IMR-90 (cell line): ENCODE data around the gene DDX4. TPM values are rescaled to one million over a fixed set of nuclear protein-coding genes. Genes with fewer than 3 reads are reported as not detected.

Experiments
- ATAC-seq: fragments of 200-7000 bp; cut with Tn5 transposase; 2 replicates; pipeline ENCODE4 v1.9.1; 2020; ENCODE audit warnings: low read depth, mild to moderate bottlenecking, moderate library complexity
- BruUV-seq: library from RNA; stranded (reverse); fragments of 400-500 nt; replicated peaks from 2 replicates; lab custom pipeline; 2021; lab: Mats Ljungman, UMichigan
- CTCF ChIA-PET: fragments of 300-600 bp; formaldehyde crosslinking; extraction: SDS; loops from one replicate; lab custom pipeline; 2021; ENCODE audit warnings: antibody characterized with exemption; lab: Yijun Ruan, JAX
- POLR2A ChIA-PET: fragments of 300-600 bp; sonication (Branson Sonifier 250); formaldehyde crosslinking; loops from one replicate; lab custom pipeline; 2022; ENCODE audit warnings: antibody characterized with exemption; ENCODE audit not compliant: unreplicated experiment; lab: Charles Lee
- DNase-seq: peaks from one replicate; pipeline ENCODE4 v3.0.0; 2013
- H2AFZ ChIP-seq: replicated peaks from 2 replicates; pipeline ENCODE3; 2013; ENCODE audit warnings: low read length, mild to moderate bottlenecking; ENCODE audit not compliant: poor library complexity
- H2AK5ac ChIP-seq: 2 replicates; pipeline ENCODE4 v1.6.1; 2013; ENCODE audit warnings: low read depth, low read length, inconsistent platforms
- H2AK9ac ChIP-seq: replicated peaks from 2 replicates; pipeline ENCODE3; 2013; ENCODE audit warnings: mild to moderate bottlenecking, low read depth, low read length, moderate library complexity; ENCODE audit not compliant: poor library complexity
- H2BK120ac ChIP-seq: 2 replicates; pipeline ENCODE4 v1.6.1; 2013; ENCODE audit warnings: low read depth, low read length, inconsistent platforms
- H2BK15ac ChIP-seq: 3 replicates; pipeline ENCODE4 v1.6.1; 2013; ENCODE audit warnings: low read depth, low read length, inconsistent platforms
- H2BK20ac ChIP-seq: 2 replicates; pipeline ENCODE4 v1.6.1; 2013; ENCODE audit warnings: low read depth, mild to moderate bottlenecking, inconsistent platforms, low read length, moderate library complexity
- H2BK5ac ChIP-seq: 2 replicates; pipeline ENCODE4 v1.6.1; 2013; ENCODE audit warnings: mild to moderate bottlenecking, low read depth, low read length, inconsistent platforms; ENCODE audit not compliant: poor library complexity, severe bottlenecking
- H3K14ac ChIP-seq: replicated peaks from 2 replicates; pipeline ENCODE4 v1.6.1; 2013; ENCODE audit warnings: low read depth, low read length, inconsistent platforms
- H3K18ac ChIP-seq: 2 replicates; pipeline ENCODE4 v1.6.1; 2013; ENCODE audit warnings: low read depth, low read length, control low read depth
- H3K23ac ChIP-seq: 2 replicates; pipeline ENCODE4 v1.6.1; 2013; ENCODE audit warnings: low read depth, low read length, inconsistent platforms
- H3K27ac ChIP-seq: 2 replicates; pipeline ENCODE4 v1.5.1; 2013; ENCODE audit warnings: mild to moderate bottlenecking, control low read depth, low read length; ENCODE audit not compliant: insufficient read depth
- H3K27me3 ChIP-seq: 2 replicates; pipeline ENCODE4 v1.6.1; 2013; ENCODE audit warnings: low read length; ENCODE audit not compliant: control insufficient read depth, insufficient read depth
- H3K36me3 ChIP-seq: 2 replicates; pipeline ENCODE4 v1.6.1; 2013; ENCODE audit warnings: low read length, mixed read lengths; ENCODE audit not compliant: control insufficient read depth, insufficient read depth
- H3K4ac ChIP-seq: 2 replicates; pipeline ENCODE4 v1.6.1; 2013; ENCODE audit warnings: low read depth, low read length, inconsistent platforms
- H3K4me1 ChIP-seq: 2 replicates; pipeline ENCODE4 v1.6.1; 2013; ENCODE audit warnings: low read length, mixed read lengths; ENCODE audit not compliant: control insufficient read depth, insufficient read depth
- H3K4me2 ChIP-seq: 2 replicates; pipeline ENCODE4 v1.6.1; 2013; ENCODE audit warnings: low read depth, mild to moderate bottlenecking, control low read depth, low read length, moderate library complexity
- H3K4me3 ChIP-seq: 2 replicates; pipeline ENCODE4 v1.5.1; 2013; ENCODE audit warnings: low read depth, mild to moderate bottlenecking, control low read depth, low read length, moderate library complexity; ENCODE audit not compliant: insufficient read depth
- H3K56ac ChIP-seq: 2 replicates; pipeline ENCODE4 v1.6.1; 2013; ENCODE audit warnings: low read length, inconsistent platforms; ENCODE audit not compliant: insufficient read depth; ENCODE audit errors: extremely low read depth
- H3K79me1 ChIP-seq, 2 experiments: 2 replicates each; pipeline ENCODE4 v1.6.1; 2013; ENCODE audit warnings: low read length in 2 of 2, inconsistent platforms in 1 of 2, low read depth in 1 of 2
- H3K9ac ChIP-seq: 2 replicates; pipeline ENCODE4 v1.6.1; 2013; ENCODE audit warnings: low read depth, low read length, control low read depth
- H3K9me1 ChIP-seq: 2 replicates; pipeline ENCODE4 v1.6.1; 2013; ENCODE audit warnings: low read length, inconsistent platforms; ENCODE audit not compliant: insufficient read depth
- H3K9me3 ChIP-seq: 2 replicates; pipeline ENCODE4 v1.6.1; 2013; ENCODE audit warnings: low read length; ENCODE audit not compliant: control insufficient read depth, insufficient read depth
- H4K20me1 ChIP-seq: 2 replicates; pipeline ENCODE4 v1.6.1; 2013; ENCODE audit warnings: low read length, inconsistent platforms; ENCODE audit not compliant: insufficient read depth
- H4K5ac ChIP-seq: 2 replicates; pipeline ENCODE4 v1.6.1; 2013; ENCODE audit warnings: mild to moderate bottlenecking, low read depth, low read length, control low read depth
- H4K8ac ChIP-seq, 2 experiments: 2 replicates each; pipeline ENCODE4 v1.6.1; 2013; ENCODE audit warnings: low read depth in 2 of 2, low read length in 2 of 2, control low read depth in 1 of 2, inconsistent platforms in 1 of 2
- H4K91ac ChIP-seq: 2 replicates; pipeline ENCODE4 v1.6.1; 2013; ENCODE audit warnings: low read depth, low read length, inconsistent platforms; ENCODE audit not compliant: insufficient read depth
- BHLHE40 ChIP-seq: fragments of 150-350 bp; IDR thresholded peaks from 2 replicates; pipeline ENCODE4 v1.6.1; 2016; ENCODE audit warnings: mild to moderate bottlenecking, low read depth, low read length
- CEBPB ChIP-seq: IDR thresholded peaks from 2 replicates; pipeline ENCODE4 v1.6.1; 2012; ENCODE audit warnings: low read depth, low read length, improper control_type of control experiment
- CHD1 ChIP-seq: IDR thresholded peaks from 2 replicates; pipeline ENCODE4 v1.6.1; 2012; ENCODE audit warnings: low read depth, low read length, improper control_type of control experiment
- FOS ChIP-seq: fragments of 150-350 bp; IDR thresholded peaks from 2 replicates; pipeline ENCODE4 v1.6.1; 2016; ENCODE audit warnings: low read depth, low read length
- MAFK ChIP-seq: IDR thresholded peaks from 2 replicates; pipeline ENCODE4 v1.6.1; 2012; ENCODE audit warnings: low read depth, low read length, improper control_type of control experiment
- MAZ ChIP-seq: IDR thresholded peaks from 2 replicates; pipeline ENCODE4 v1.6.1; 2012; ENCODE audit warnings: low read depth, mild to moderate bottlenecking, low read length, improper control_type of control experiment, moderate library complexity, borderline replicate concordance
- MXI1 ChIP-seq: IDR thresholded peaks from 2 replicates; pipeline ENCODE4 v1.6.1; 2012; ENCODE audit warnings: low read depth, mild to moderate bottlenecking, low read length, moderate library complexity, borderline replicate concordance
- NFE2L2 ChIP-seq: fragments of 150-350 bp; IDR thresholded peaks from 2 replicates; pipeline ENCODE4 v1.6.1; 2016; ENCODE audit warnings: low read depth, mild to moderate bottlenecking, low read length
- POLR2A ChIP-seq: IDR thresholded peaks from 2 replicates; pipeline ENCODE4 v1.6.1; 2012; ENCODE audit warnings: mild to moderate bottlenecking, low read depth, low read length
- RAD21 ChIP-seq: IDR thresholded peaks from 2 replicates; pipeline ENCODE4 v1.6.1; 2012; ENCODE audit warnings: low read length, improper control_type of control experiment
- RCOR1 ChIP-seq: IDR thresholded peaks from 2 replicates; pipeline ENCODE4 v1.6.1; 2012; ENCODE audit warnings: mild to moderate bottlenecking, low read length, improper control_type of control experiment; ENCODE audit not compliant: insufficient replicate concordance
- RFX5 ChIP-seq: IDR thresholded peaks from 2 replicates; pipeline ENCODE4 v1.8.0; 2012; ENCODE audit warnings: low read depth, mild to moderate bottlenecking, low read length, moderate library complexity
- SMC3 ChIP-seq: fragments of 150-350 bp; IDR thresholded peaks from 2 replicates; pipeline ENCODE4 v1.6.1; 2016; ENCODE audit warnings: low read depth, mild to moderate bottlenecking, antibody characterized with exemption, low read length, moderate library complexity
- WGBS, 2 experiments: methylation state at CpG; one replicate each; pipeline versions ENCODE4 v1.1.5 to v1.1.7; 2013; ENCODE audit warnings: missing lambda C conversion rate in 2 of 2; ENCODE audit not compliant: insufficient read length in 1 of 2; ENCODE audit errors: extremely low coverage in 2 of 2; 5-methylcytosine and 5-hydroxymethylcytosine counted together
- dilution Hi-C: fragments of 300-500 bp; cut with HindIII; formaldehyde crosslinking; loops from one replicate; pipeline ENCODE4 v1.14.3; 2018; ENCODE audit warnings: low sequenced_read_pairs; ENCODE audit not compliant: unreplicated experiment
- in situ Hi-C: fragments of 300-500 bp; cut with MboI; formaldehyde crosslinking; loops from 3 replicates; pipeline ENCODE4 v1.14.3; 2019; ENCODE audit warnings: low sequenced_read_pairs, inconsistent platforms, mixed read lengths
- intact Hi-C: fragments of 100-400 bp; cut with micrococcal nuclease; formaldehyde crosslinking; loops from 2 replicates; pipeline ENCODE4 v1.10.0; 2022
- polyA plus RNA-seq, 3 experiments: library from polyadenylated mRNA; depleted of rRNA; stranded (reverse); fragments of >200 nt; gene quantifications; 2 replicates each; pipeline ENCODE4 v1.2.3, GENCODE V29; 2012; ENCODE audit warnings: low replicate concordance in 1 of 3
- total RNA-seq: library from RNA; depleted of rRNA; stranded (reverse); fragments of >200 nt; gene quantifications from 2 replicates; pipeline ENCODE4 v1.2.3, GENCODE V29; 2012
- TF ChIP-seq, protein P1 (sequence below): conservative IDR thresholded peaks from 2 replicates; pipeline ENCODE4 v1.5.1; 2012; ENCODE audit warnings: mild to moderate bottlenecking, low read depth, low read length, improper control_type of control experiment
- TF ChIP-seq, protein P2 (sequence below): fragments of 150-350 bp; IDR thresholded peaks from 2 replicates; pipeline ENCODE4 v1.6.1; 2017; ENCODE audit warnings: mild to moderate bottlenecking, antibody characterized with exemption, low read length, low read depth
- TF ChIP-seq, protein P3 (sequence below): fragments of 150-350 bp; IDR thresholded peaks from 2 replicates; pipeline ENCODE4 v1.6.1; 2016; ENCODE audit warnings: low read depth, mild to moderate bottlenecking, low read length, moderate library complexity, borderline replicate concordance

DDX4 gene
- total and polyA plus RNA-seq, 2 of the 4 experiments (the other 2 are of a cell fraction), result not detected

DNA sequence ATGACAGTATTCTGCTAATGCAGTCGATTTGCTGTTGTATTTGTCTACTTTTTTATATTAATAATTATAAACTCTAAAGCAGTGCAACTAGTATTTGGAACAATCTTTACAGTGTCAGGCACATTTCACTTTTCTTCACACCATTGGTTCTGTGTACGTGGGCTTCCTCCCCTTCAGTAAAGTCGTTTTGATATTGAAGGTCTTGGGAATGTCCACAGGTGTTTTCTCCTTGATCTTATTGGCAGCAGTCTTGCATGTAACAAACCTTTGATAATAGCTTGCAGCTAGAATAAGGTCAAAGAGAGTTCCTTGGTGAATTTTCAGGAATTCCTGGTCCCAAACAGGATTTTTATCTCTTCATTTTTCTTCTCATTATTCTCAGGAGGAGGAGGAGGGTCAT is 12.2 kb downstream of the DDX4 start:
- no peak overlapping the region for H3K4me2 ChIP-seq
- no peaks in the 10 kb centered on the region for H3K36me3 ChIP-seq
- in situ Hi-C loops (no loop called here), intact Hi-C loops (no loop called here), dilution Hi-C loops (no loop called here)
- no peak overlapping the region for H3K23ac ChIP-seq
- H2BK15ac ChIP-seq, result no peak overlapping the region
- H2BK120ac ChIP-seq, result no peak overlapping the region
- H4K8ac ChIP-seq, result no peak overlapping the region
- ATAC-seq (no peak), DNase-seq (no peak)
- H4K5ac ChIP-seq, result no peak overlapping the region
- H3K27ac ChIP-seq, result no peak overlapping the region
- no peak overlapping the region for H3K18ac ChIP-seq
- whole genome bisulfite sequencing, 2 experiments, result no CpG with 5 or more reads among the region's 3 CpGs
- H2AK9ac ChIP-seq, result no peak overlapping the region
- H3K4me1 ChIP-seq, result no peaks in the 10 kb centered on the region
- TF ChIP-seq POLR2A (no peak), CEBPB (no peak), SMC3 (no peak), MXI1 (no peak), RFX5 (no peak), RCOR1 (no peak), MAFK (no peak), CHD1 (no peak), RAD21 (no peak), MAZ (no peak), FOS (no peak), BHLHE40 (no peak), NFE2L2 (no peak)
- TF ChIP-seq, protein P1, sequence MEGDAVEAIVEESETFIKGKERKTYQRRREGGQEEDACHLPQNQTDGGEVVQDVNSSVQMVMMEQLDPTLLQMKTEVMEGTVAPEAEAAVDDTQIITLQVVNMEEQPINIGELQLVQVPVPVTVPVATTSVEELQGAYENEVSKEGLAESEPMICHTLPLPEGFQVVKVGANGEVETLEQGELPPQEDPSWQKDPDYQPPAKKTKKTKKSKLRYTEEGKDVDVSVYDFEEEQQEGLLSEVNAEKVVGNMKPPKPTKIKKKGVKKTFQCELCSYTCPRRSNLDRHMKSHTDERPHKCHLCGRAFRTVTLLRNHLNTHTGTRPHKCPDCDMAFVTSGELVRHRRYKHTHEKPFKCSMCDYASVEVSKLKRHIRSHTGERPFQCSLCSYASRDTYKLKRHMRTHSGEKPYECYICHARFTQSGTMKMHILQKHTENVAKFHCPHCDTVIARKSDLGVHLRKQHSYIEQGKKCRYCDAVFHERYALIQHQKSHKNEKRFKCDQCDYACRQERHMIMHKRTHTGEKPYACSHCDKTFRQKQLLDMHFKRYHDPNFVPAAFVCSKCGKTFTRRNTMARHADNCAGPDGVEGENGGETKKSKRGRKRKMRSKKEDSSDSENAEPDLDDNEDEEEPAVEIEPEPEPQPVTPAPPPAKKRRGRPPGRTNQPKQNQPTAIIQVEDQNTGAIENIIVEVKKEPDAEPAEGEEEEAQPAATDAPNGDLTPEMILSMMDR, result no peak
- TF ChIP-seq, protein P2, sequence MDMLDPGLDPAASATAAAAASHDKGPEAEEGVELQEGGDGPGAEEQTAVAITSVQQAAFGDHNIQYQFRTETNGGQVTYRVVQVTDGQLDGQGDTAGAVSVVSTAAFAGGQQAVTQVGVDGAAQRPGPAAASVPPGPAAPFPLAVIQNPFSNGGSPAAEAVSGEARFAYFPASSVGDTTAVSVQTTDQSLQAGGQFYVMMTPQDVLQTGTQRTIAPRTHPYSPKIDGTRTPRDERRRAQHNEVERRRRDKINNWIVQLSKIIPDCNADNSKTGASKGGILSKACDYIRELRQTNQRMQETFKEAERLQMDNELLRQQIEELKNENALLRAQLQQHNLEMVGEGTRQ, result no peak
- TF ChIP-seq, protein P3, sequence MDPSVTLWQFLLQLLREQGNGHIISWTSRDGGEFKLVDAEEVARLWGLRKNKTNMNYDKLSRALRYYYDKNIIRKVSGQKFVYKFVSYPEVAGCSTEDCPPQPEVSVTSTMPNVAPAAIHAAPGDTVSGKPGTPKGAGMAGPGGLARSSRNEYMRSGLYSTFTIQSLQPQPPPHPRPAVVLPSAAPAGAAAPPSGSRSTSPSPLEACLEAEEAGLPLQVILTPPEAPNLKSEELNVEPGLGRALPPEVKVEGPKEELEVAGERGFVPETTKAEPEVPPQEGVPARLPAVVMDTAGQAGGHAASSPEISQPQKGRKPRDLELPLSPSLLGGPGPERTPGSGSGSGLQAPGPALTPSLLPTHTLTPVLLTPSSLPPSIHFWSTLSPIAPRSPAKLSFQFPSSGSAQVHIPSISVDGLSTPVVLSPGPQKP, result no peak
- H3K14ac ChIP-seq, result no peak overlapping the region
- no peak overlapping the region for H3K4ac ChIP-seq
- CTCF ChIA-PET, result no interaction called here
- no peak overlapping the region for H2AFZ ChIP-seq
- H3K27me3 ChIP-seq, result peaks cover 8% of the 10 kb centered on the region
- BruUV-seq, result no TSS peak
- H3K56ac ChIP-seq, result no peak overlapping the region
- H2BK5ac ChIP-seq, result no peak overlapping the region
- H3K9ac ChIP-seq, result no peak overlapping the region
- H3K79me1 ChIP-seq, result no peaks in the 10 kb centered on the region
- H2BK20ac ChIP-seq, result no peak overlapping the region
- no peaks in the 10 kb centered on the region for H3K9me1 ChIP-seq
- H4K20me1 ChIP-seq, result no peaks in the 10 kb centered on the region
- H3K4me3 ChIP-seq, result no peak overlapping the region
- no peak overlapping the region for H4K91ac ChIP-seq
- POLR2A ChIA-PET, result no interaction called here
- no peak overlapping the region for H2AK5ac ChIP-seq
- no peaks in the 10 kb centered on the region for H3K9me3 ChIP-seq
